Mononuclear cell (primary cell): ENCODE results near the gene ACTN4. TPM values are rescaled to one million over a fixed set of nuclear protein-coding genes. Genes with fewer than 3 reads are reported as not detected.
A peak's percentile ranks its signal among the peaks of the same experiment; 100 is the strongest.

ENCODE experiments used
- H3K27me3 ChIP-seq: 2 replicates; pipeline ENCODE4 v1.6.0; 2011; ENCODE audit warnings: low read length, control low read depth; ENCODE audit not compliant: insufficient read depth
- H3K4me1 ChIP-seq: 2 replicates; pipeline ENCODE4 v1.5.1; 2011; ENCODE audit warnings: mild to moderate bottlenecking, low read length, control low read depth; ENCODE audit not compliant: insufficient read depth
- H3K4me3 ChIP-seq: 2 replicates; pipeline ENCODE4 v1.5.1; 2011; ENCODE audit warnings: mild to moderate bottlenecking, low read length, moderate library complexity
- H3K9me3 ChIP-seq: 2 replicates; pipeline ENCODE4 v1.5.1; 2011; ENCODE audit warnings: low read depth, mild to moderate bottlenecking, control low read depth, low read length
- total RNA-seq: library from RNA; depleted of rRNA; stranded (reverse); fragments of >200 nt; gene quantifications from one replicate; pipeline ENCODE4 v1.2.3, GENCODE V29; 2012

ACTN4 gene
- total RNA-seq, 1 donor: 59.0 TPM

GRCh38 chr19:38730731-38731589 lies 83.5 kb downstream of the ACTN4 start:
- H3K27me3 ChIP-seq: no peaks in the 10 kb centered on the region
- H3K9me3 ChIP-seq: no peaks in the 10 kb centered on the region
- no peak overlapping the region for H3K4me3 ChIP-seq
- H3K4me1 ChIP-seq: peaks cover 21% of the 10 kb centered on the region

GRCh38 chr19:38731654-38732301 lies 84.3 kb downstream of the ACTN4 start:
- Histone ChIP-seq H3K27me3 (no peaks in the 10 kb centered on the region), H3K4me1 (peaks cover 25% of the 10 kb centered on the region), H3K4me3 (no peak overlapping the region), H3K9me3 (no peaks in the 10 kb centered on the region)

GRCh38 chr19:38733241-38733492 lies 85.7 kb downstream of the ACTN4 start:
- no peaks in the 10 kb centered on the region for H3K9me3 ChIP-seq
- no peaks in the 10 kb centered on the region for H3K27me3 ChIP-seq
- no peak overlapping the region for H3K4me3 ChIP-seq
- H3K4me1 ChIP-seq: peaks cover 30% of the 10 kb centered on the region

GRCh38 chr19:38733493-38734175 lies 86.2 kb downstream of the ACTN4 start:
- H3K27me3 ChIP-seq: no peaks in the 10 kb centered on the region
- no peaks in the 10 kb centered on the region for H3K9me3 ChIP-seq
- peaks cover 30% of the 10 kb centered on the region for H3K4me1 ChIP-seq
- no peak overlapping the region for H3K4me3 ChIP-seq

GRCh38 chr19:38734176-38734425 lies 86.7 kb downstream of the ACTN4 start:
- H3K4me1 ChIP-seq: peaks cover 30% of the 10 kb centered on the region
- H3K4me3 ChIP-seq: no peak overlapping the region
- H3K27me3 ChIP-seq: no peaks in the 10 kb centered on the region
- no peaks in the 10 kb centered on the region for H3K9me3 ChIP-seq

GRCh38 chr19:38734426-38735256 lies 87.2 kb downstream of the ACTN4 start:
- Histone ChIP-seq H3K27me3 (no peaks in the 10 kb centered on the region), H3K4me1 (peaks cover 34% of the 10 kb centered on the region), H3K9me3 (no peaks in the 10 kb centered on the region), H3K4me3 (peak overlapping the region; percentile 24)

- peak overlapping the region; percentile 24 for H3K4me3 ChIP-seq
- H3K27me3 ChIP-seq: no peaks in the 10 kb centered on the region
- H3K9me3 ChIP-seq: no peaks in the 10 kb centered on the region
- peaks cover 39% of the 10 kb centered on the region for H3K4me1 ChIP-seq
Measured at GRCh38 chr19:38735257-38735686, 87.8 kb downstream of the ACTN4 start.

GRCh38 chr19:38736036-38736412 lies 88.6 kb downstream of the ACTN4 start:
- H3K4me3 ChIP-seq: no peak overlapping the region
- no peaks in the 10 kb centered on the region for H3K9me3 ChIP-seq
- H3K4me1 ChIP-seq: peaks cover 39% of the 10 kb centered on the region
- H3K27me3 ChIP-seq: no peaks in the 10 kb centered on the region

- Histone ChIP-seq H3K4me3 (no peak overlapping the region), H3K4me1 (peaks cover 39% of the 10 kb centered on the region), H3K9me3 (no peaks in the 10 kb centered on the region), H3K27me3 (no peaks in the 10 kb centered on the region)
Measured at GRCh38 chr19:38736413-38737280, 89.2 kb downstream of the ACTN4 start.

GRCh38 chr19:38737281-38737865 lies 89.9 kb downstream of the ACTN4 start:
- peaks cover 39% of the 10 kb centered on the region for H3K4me1 ChIP-seq
- H3K27me3 ChIP-seq: no peaks in the 10 kb centered on the region
- no peaks in the 10 kb centered on the region for H3K9me3 ChIP-seq
- H3K4me3 ChIP-seq: no peak overlapping the region

GRCh38 chr19:38737921-38738737 lies 90.7 kb downstream of the ACTN4 start:
- H3K4me3 ChIP-seq: no peak overlapping the region
- no peaks in the 10 kb centered on the region for H3K9me3 ChIP-seq
- no peaks in the 10 kb centered on the region for H3K27me3 ChIP-seq
- H3K4me1 ChIP-seq: peaks cover 39% of the 10 kb centered on the region

GRCh38 chr19:38739440-38740256 lies 92.2 kb downstream of the ACTN4 start:
- Histone ChIP-seq H3K4me1 (peaks cover 26% of the 10 kb centered on the region), H3K9me3 (no peaks in the 10 kb centered on the region), H3K27me3 (no peaks in the 10 kb centered on the region), H3K4me3 (no peak overlapping the region)

GRCh38 chr19:38740257-38740592 lies 92.8 kb downstream of the ACTN4 start:
- Histone ChIP-seq H3K4me1 (peaks cover 20% of the 10 kb centered on the region), H3K27me3 (no peaks in the 10 kb centered on the region), H3K4me3 (no peak overlapping the region), H3K9me3 (no peaks in the 10 kb centered on the region)
